ENCODE measurements around the gene TOR3A. TPM values are rescaled to one million over a fixed set of nuclear protein-coding genes. Genes with fewer than 3 reads are reported as not detected.

TOR3A gene
- total and polyA plus RNA-seq, 2 of the 8 experiments (the other 6 are each of a cell fraction or from before 2014, with no cell fraction given), result 15.3 to 21.4 TPM

- ChIA-PET POLR2A (ENCODE audit: partially characterized antibody) (interaction anchor here (1.4 to 2.2 kb wide), 2 partner anchors 9 to 10 kb away, joined by 4 to 6 read pairs; partner anchors contain the start of gene TOR3A), CTCF (ENCODE audit: partially characterized antibody) (interaction anchor here (0.9 to 5.7 kb wide), 7 partner anchors 9 to 280 kb away, joined by 3 to 41 read pairs (median 4); no protein-coding TSS in a partner anchor)
- Histone ChIP-seq H2BK20ac (ENCODE audit: low read length) (no peak overlapping the region), H3K14ac (ENCODE audit: insufficient read length) (no peak overlapping the region), H3K27ac (ENCODE audit: low read depth, low read length) (no peak overlapping the region), H3K9me3 (ENCODE audit: insufficient read depth in 2 of 2, low read depth in 1 of 2, low read length in 1 of 2) (no peaks in the 10 kb centered on the region), H4K8ac (ENCODE audit: extremely low read depth, insufficient read depth, low read length) (peak overlapping the region; percentile 9; the same call in 1 of the 2 replicates), H2AFZ (ENCODE audit: low read length) (no peak overlapping the region), H4K20me1 (replicated peaks in 1 of 2; ENCODE audit: control insufficient read depth in 1 of 2, insufficient read depth in 2 of 2, low read length in 2 of 2) (peaks cover 5 to 7% of the 10 kb centered on the region in 2 experiments), H3K56ac (replicated peaks; ENCODE audit: insufficient read length, low read depth, low read length) (no peak overlapping the region), H4K5ac (ENCODE audit: insufficient read length, low read depth, low read length) (no peak overlapping the region), H3K4ac (replicated peaks; ENCODE audit: insufficient read length, low read depth, low read length) (no peak overlapping the region), H2BK12ac (ENCODE audit: low read depth, low read length) (no peak overlapping the region), H3K79me2 (ENCODE audit: control insufficient read depth in 1 of 2, insufficient read depth in 2 of 2, low read length in 2 of 2) (peaks cover 0 to 17% of the 10 kb centered on the region in 2 experiments; a peak in 1 of 4 replicates), H2BK15ac (ENCODE audit: low read length) (no peak overlapping the region), H3K4me3 (ENCODE audit: extremely low read depth in 1 of 4, insufficient read depth in 2 of 4, low read depth in 3 of 4, low read length in 4 of 4) (no peak overlapping the region), H2AK5ac (ENCODE audit: low read depth, low read length) (no peak overlapping the region), H3K23me2 (ENCODE audit: low read depth, low read length) (no peaks in the 10 kb centered on the region; the same call in 1 of the 2 replicates), H3K36me3 (ENCODE audit: control insufficient read depth in 2 of 4, insufficient read depth in 4 of 4, low read length in 3 of 4) (peaks cover 9 to 36% (median 27%) of the 10 kb centered on the region in 4 experiments), H3K9ac (replicated peaks in 1 of 4; ENCODE audit: extremely low read depth in 1 of 4, low read depth in 3 of 4, low read length in 3 of 4) (no peak overlapping the region), H3K27me3 (replicated peaks in 1 of 4; ENCODE audit: control insufficient read depth in 3 of 4, extremely low read depth in 1 of 4, insufficient read depth in 3 of 4, low read length in 3 of 4) (no peaks in the 10 kb centered on the region), H2BK120ac (replicated peaks; ENCODE audit: low read depth, low read length) (no peak overlapping the region), H3K79me1 (ENCODE audit: low read depth, low read length) (peaks cover 8% of the 10 kb centered on the region; the same call in 1 of the 2 replicates), H3K23ac (ENCODE audit: insufficient read length) (no peak overlapping the region), H3K4me2 (ENCODE audit: insufficient read depth in 1 of 2, low read depth in 2 of 2, low read length in 2 of 2) (no peak overlapping the region), H2BK5ac (ENCODE audit: low read depth, low read length) (no peak overlapping the region; the same call in 1 of the 2 replicates), H3K4me1 (replicated peaks in 1 of 4; ENCODE audit: control insufficient read depth in 3 of 4, insufficient read depth in 4 of 4, low read length in 3 of 4) (peaks cover 0 to 19% (median 12%) of the 10 kb centered on the region in 4 experiments; a peak in 6 of 7 replicates), H4K91ac (replicated peaks; ENCODE audit: insufficient read length, low read length) (no peak overlapping the region), H3K18ac (ENCODE audit: extremely low read depth, low read length) (no peak overlapping the region)
- FAIRE-seq (no peak), DNase-seq (ENCODE audit: low read depth in 1 of 2, low spot score in 2 of 2) (no peak)
- 87% methylated on average over 4 of the region's 4 CpGs; no CpG with 5 or more reads in 1 of the 2 experiments for WGBS, 2 experiments (ENCODE audit: extremely low coverage in 1 of 2, insufficient coverage in 1 of 2, insufficient read length in 1 of 2, insufficient replicate concordance in 2 of 2, low coverage in 1 of 2, low lambda C conversion rate in 2 of 2, missing lambda C conversion rate in 1 of 2)
- no peak for TF ChIP-seq NRF1 (IDR thresholded peaks at IDR 0.05; ENCODE audit: low read depth, low read length)
- no peak for TF ChIP-seq POLR2A (IDR thresholded peaks at IDR 0.05; ENCODE audit: control extremely low read depth in 1 of 2, low read depth in 2 of 2, low read length in 2 of 2)
Observed at GRCh38 chr1:179090923-179091322, 9.1 kb downstream of the TOR3A start.

All from H1 (cell line).